Epithelial cell of alveolus of lung (primary cell): ENCODE measurements around the gene CFTR. TPM values are rescaled to one million over a fixed set of nuclear protein-coding genes. Genes with fewer than 3 reads are reported as not detected.

Experiments used
- total RNA-seq: library from RNA; depleted of rRNA; stranded (reverse); fragments of >200 nt; gene quantifications from 2 replicates; pipeline ENCODE4 v1.2.1, GENCODE V29; 2015

CFTR gene
- total RNA-seq = 0.13 and 23.3 TPM in 2 replicates

GRCh38 chr7:117479225-117480054 lies at the start of gene CFTR:
CFTR (plus strand) TSS chr7:117480025; CDS start chr7:117480095, 70 bp downstream.

Other genes starting within 250 kb of the CFTR start
- gene WNT2, start 157.0 kb upstream of the CFTR start, total RNA-seq = 0.13 and 42.6 TPM in 2 replicates
- gene ASZ1, start 52.5 kb upstream of the CFTR start, total RNA-seq = 0.24 TPM in 1 of 2 replicates, not detected in the other